ENCODE results near the gene SORBS1.

GRCh38 chr10:95289921-95290421, 271.2 kb downstream of the SORBS1 start:
- TF ChIP-seq CTCF (IDR thresholded peaks at IDR 0.05; ENCODE audit: insufficient read depth, low read depth, low read length) (no peak), EZH2 (IDR thresholded peaks at IDR 0.05; ENCODE audit: insufficient read depth, low read length) (no peak)

Data from astrocyte (in vitro differentiated cells and primary cell).